Prostate gland (tissue), 2 donors: ENCODE data around the gene MLLT10. TPM values are rescaled to one million over a fixed set of nuclear protein-coding genes. Genes with fewer than 3 reads are reported as not detected.
A peak's percentile ranks its signal among the peaks of the same experiment; 100 is the strongest.

Experiments used
- DNase-seq: peaks from one replicate; pipeline ENCODE4 v3.0.0-alpha.2; 2019; ENCODE audit warnings: low spot score
- H3K27ac ChIP-seq, 2 donors: fragments of 200-600 bp; sonication (generic); 2 replicates each; pipeline ENCODE4 v1.5.1; 2017 to 2019
- H3K27me3 ChIP-seq: fragments of 200-600 bp; sonication (generic); replicated peaks from 2 replicates; pipeline ENCODE4 v1.5.1; 2019; ENCODE audit not compliant: insufficient read depth
- H3K36me3 ChIP-seq, 2 donors: fragments of 200-600 bp; sonication (generic); 1 replicate in 1 of 2; 2 replicates in 1 of 2; pipeline versions ENCODE4 v1.5.1 to v1.8.1; 2017 to 2019
- H3K4me1 ChIP-seq: fragments of 200-600 bp; sonication (generic); replicated peaks from 2 replicates; pipeline ENCODE4 v1.5.1; 2019
- H3K4me3 ChIP-seq, 2 donors: fragments of 200-600 bp; sonication (generic); 2 replicates each; pipeline ENCODE4 v1.5.1; 2017 to 2019
- H3K9me3 ChIP-seq: fragments of 200-600 bp; sonication (generic); 2 replicates; pipeline ENCODE4 v1.5.1; 2017
- CTCF ChIP-seq, 4 experiments: fragments of 200-600 bp in 2 of 4; fragments of 450-650 bp in 2 of 4; sonication (generic) in 2 of 4; IDR thresholded peaks; 1 replicate in 3 of 4; 2 replicates in 1 of 4; pipeline ENCODE4 v1.5.1; 2016 to 2019; ENCODE audit warnings: antibody characterized with exemption in 4 of 4, mild to moderate bottlenecking in 2 of 4, moderate library complexity in 2 of 4
- POLR2A ChIP-seq: fragments of 450-650 bp; IDR thresholded peaks from one replicate; pipeline ENCODE4 v1.6.1; 2016; ENCODE audit warnings: antibody characterized with exemption, mild to moderate bottlenecking
- POLR2AphosphoS5 ChIP-seq: sonication (generic); formaldehyde crosslinking; IDR thresholded peaks from one replicate; pipeline ENCODE4 v1.6.1; 2017; ENCODE audit warnings: antibody characterized with exemption
- WGBS: methylation state at CpG from one replicate; pipeline ENCODE4 v1.1.5; 2018; 5-methylcytosine and 5-hydroxymethylcytosine counted together
- intact Hi-C: fragments of 100-400 bp; cut with DNase I; formaldehyde crosslinking; loops from one replicate; pipeline ENCODE4 v1.14.2; 2022
- total RNA-seq, 2 donors: library from RNA; depleted of rRNA; stranded (reverse); fragments of >200 nt; gene quantifications; one replicate each; pipeline ENCODE4 v1.1.0, GENCODE V29; 2016

MLLT10 gene
- total RNA-seq, 2 donors from 2014 or later = 31.2 to 68.3 TPM

GRCh38 chr10:21520949-21521348, 13.1 kb upstream of the MLLT10 start:
- 71% methylated on average over 8 of the region's 8 CpGs for WGBS
- DNase-seq = no peak
- no peaks in the 10 kb centered on the region for H3K36me3 ChIP-seq
- no peaks in the 10 kb centered on the region for H3K4me1 ChIP-seq
- H3K4me3 ChIP-seq = no peak overlapping the region
- no peaks in the 10 kb centered on the region for H3K27me3 ChIP-seq
- intact Hi-C loops = loop anchor here (10.0 kb wide), 1 partner anchor 804 kb away; the partner anchor contains the start of gene BMI1
- peak overlapping the region; percentile 80 to 81 for H3K27ac ChIP-seq
- TF ChIP-seq POLR2A (no peak), POLR2AphosphoS5 (no peak), CTCF (IDR thresholded peaks at IDR 0.05) (no peak)
- H3K9me3 ChIP-seq = no peaks in the 10 kb centered on the region

- DNase-seq = no peak
- 75% methylated on average over 4 of the region's 4 CpGs for WGBS
- H3K9me3 ChIP-seq = no peaks in the 10 kb centered on the region
- no peak overlapping the region for H3K4me3 ChIP-seq
- TF ChIP-seq CTCF (IDR thresholded peaks at IDR 0.05) (no peak), POLR2AphosphoS5 (no peak), POLR2A (no peak)
- no peaks in the 10 kb centered on the region for H3K27me3 ChIP-seq
- no peak overlapping the region for H3K27ac ChIP-seq
- no peaks in the 10 kb centered on the region for H3K36me3 ChIP-seq
- intact Hi-C loops = loop anchor here (10.0 kb wide), 1 partner anchor 803 kb away; the partner anchor contains the start of gene BMI1
- no peaks in the 10 kb centered on the region for H3K4me1 ChIP-seq
Measured at GRCh38 chr10:21521751-21522533, 12.1 kb upstream of the MLLT10 start.

- no peaks in the 10 kb centered on the region for H3K9me3 ChIP-seq
- H3K4me1 ChIP-seq = no peaks in the 10 kb centered on the region
- H3K27ac ChIP-seq = no peak overlapping the region
Measured at GRCh38 chr10:21522631-21523406, 11.2 kb upstream of the MLLT10 start.

GRCh38 chr10:21523557-21524008, 10.4 kb upstream of the MLLT10 start:
- WGBS = 44% methylated on average over 3 of the region's 3 CpGs
- intact Hi-C loops = loop anchor here (10.0 kb wide), 1 partner anchor 801 kb away; the partner anchor contains the start of gene BMI1
- no peak for TF ChIP-seq POLR2A
- TF ChIP-seq CTCF (IDR thresholded peaks at IDR 0.05) = no peak
- no peak for TF ChIP-seq POLR2AphosphoS5
- peak overlapping the region in 1 of 2 donors; percentile 99 for H3K27ac ChIP-seq
- no peaks in the 10 kb centered on the region for H3K9me3 ChIP-seq
- H3K4me3 ChIP-seq = no peak overlapping the region
- no peaks in the 10 kb centered on the region for H3K36me3 ChIP-seq
- no peak for DNase-seq
- no peaks in the 10 kb centered on the region for H3K4me1 ChIP-seq
- no peaks in the 10 kb centered on the region for H3K27me3 ChIP-seq

More at GRCh38 chr10:21522631-21523406, 11.2 kb upstream of the MLLT10 start:
- no peaks in the 10 kb centered on the region for H3K27me3 ChIP-seq
- H3K4me3 ChIP-seq = no peak overlapping the region
- intact Hi-C loops = loop anchor here (10.0 kb wide), 1 partner anchor 802 kb away; the partner anchor contains the start of gene BMI1
- 86% methylated on average over 1 of the region's 1 CpG for WGBS
- no peaks in the 10 kb centered on the region for H3K36me3 ChIP-seq
- no peak for DNase-seq
- no peak for TF ChIP-seq CTCF (IDR thresholded peaks at IDR 0.05)
- TF ChIP-seq POLR2A = no peak
- TF ChIP-seq POLR2AphosphoS5 = no peak
